ENCODE data around the gene SIM1.

DNA sequence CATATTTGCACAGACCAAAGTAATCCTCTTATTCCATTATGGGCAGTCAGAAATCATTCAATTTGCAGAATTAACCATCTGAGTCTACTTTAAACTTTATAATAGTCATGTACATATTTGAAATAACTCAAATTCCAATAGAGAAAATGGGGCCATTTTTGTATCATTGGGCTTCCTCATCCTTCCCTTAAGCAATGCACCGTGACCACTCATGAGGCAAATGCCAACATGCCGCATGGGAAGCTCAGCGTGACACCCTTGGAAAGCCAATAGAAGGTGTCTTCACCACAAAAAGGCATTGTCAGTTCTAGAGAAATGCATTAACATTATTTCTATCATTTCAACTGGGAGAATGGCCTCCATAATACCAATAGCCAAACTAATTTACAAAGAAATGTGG lies 38.5 kb downstream of the SIM1 start:
- TF ChIP-seq, protein P1, sequence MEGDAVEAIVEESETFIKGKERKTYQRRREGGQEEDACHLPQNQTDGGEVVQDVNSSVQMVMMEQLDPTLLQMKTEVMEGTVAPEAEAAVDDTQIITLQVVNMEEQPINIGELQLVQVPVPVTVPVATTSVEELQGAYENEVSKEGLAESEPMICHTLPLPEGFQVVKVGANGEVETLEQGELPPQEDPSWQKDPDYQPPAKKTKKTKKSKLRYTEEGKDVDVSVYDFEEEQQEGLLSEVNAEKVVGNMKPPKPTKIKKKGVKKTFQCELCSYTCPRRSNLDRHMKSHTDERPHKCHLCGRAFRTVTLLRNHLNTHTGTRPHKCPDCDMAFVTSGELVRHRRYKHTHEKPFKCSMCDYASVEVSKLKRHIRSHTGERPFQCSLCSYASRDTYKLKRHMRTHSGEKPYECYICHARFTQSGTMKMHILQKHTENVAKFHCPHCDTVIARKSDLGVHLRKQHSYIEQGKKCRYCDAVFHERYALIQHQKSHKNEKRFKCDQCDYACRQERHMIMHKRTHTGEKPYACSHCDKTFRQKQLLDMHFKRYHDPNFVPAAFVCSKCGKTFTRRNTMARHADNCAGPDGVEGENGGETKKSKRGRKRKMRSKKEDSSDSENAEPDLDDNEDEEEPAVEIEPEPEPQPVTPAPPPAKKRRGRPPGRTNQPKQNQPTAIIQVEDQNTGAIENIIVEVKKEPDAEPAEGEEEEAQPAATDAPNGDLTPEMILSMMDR (IDR thresholded peaks at IDR 0.05): no peak
- no peak for TF ChIP-seq EZH2 (IDR thresholded peaks at IDR 0.05)

Measured in neural progenitor cell (in vitro differentiated cells).